Esophagus squamous epithelium (tissue), 5 donors: ENCODE results near the gene CIB4. TPM values are rescaled to one million over a fixed set of nuclear protein-coding genes. Genes with fewer than 3 reads are reported as not detected.

Experiments used
- DNase-seq: peaks from one replicate; lab custom pipeline; 2025; lab: John Stamatoyannopoulos, UW
- H3K27ac ChIP-seq, 4 donors: fragments of 200-600 bp; sonication (generic); one replicate each; pipeline ENCODE4 v1.5.1; 2016 to 2019; ENCODE audit warnings: mild to moderate bottlenecking in 1 of 4
- H3K27me3 ChIP-seq, 4 donors: fragments of 200-600 bp; sonication (generic); 1 replicate in 3 of 4; 2 replicates in 1 of 4; pipeline versions ENCODE4 v1.5.1 to v1.6.0; 2017 to 2021; ENCODE audit warnings: antibody characterized with exemption in 1 of 4
- H3K36me3 ChIP-seq, 3 donors: fragments of 200-600 bp; sonication (generic); one replicate each; pipeline ENCODE4 v1.5.1; 2016 to 2019
- H3K4me1 ChIP-seq, 3 donors: fragments of 200-600 bp; sonication (generic); one replicate each; pipeline ENCODE4 v1.5.1; 2017 to 2019
- H3K4me3 ChIP-seq, 4 donors: fragments of 200-600 bp; sonication (generic); 1 replicate in 3 of 4; 2 replicates in 1 of 4; pipeline ENCODE4 v1.5.1; 2016 to 2019; ENCODE audit warnings: mild to moderate bottlenecking in 2 of 4, moderate library complexity in 1 of 4
- H3K9me3 ChIP-seq, 3 donors: fragments of 200-600 bp; sonication (generic); one replicate each; pipeline ENCODE4 v1.5.1; 2016 to 2019
- CTCF ChIP-seq, 6 experiments: fragments of 450-650 bp in 4 of 6; fragments of 200-600 bp in 2 of 6; sonication (generic) in 2 of 6; IDR thresholded peaks; one replicate each; pipeline ENCODE4 v1.5.1; 2016 to 2019; ENCODE audit warnings: antibody characterized with exemption in 6 of 6, mild to moderate bottlenecking in 4 of 6, moderate library complexity in 4 of 6
- POLR2A ChIP-seq, 4 donors: fragments of 450-650 bp; IDR thresholded peaks; one replicate each; pipeline ENCODE4 v1.6.1; 2017; ENCODE audit warnings: antibody characterized with exemption in 4 of 4, mild to moderate bottlenecking in 4 of 4, moderate library complexity in 3 of 4
- WGBS, 2 donors: methylation state at CpG; one replicate each; pipeline ENCODE4 v1.1.5; 2018; 5-methylcytosine and 5-hydroxymethylcytosine counted together
- intact Hi-C: fragments of 100-400 bp; cut with DNase I; formaldehyde crosslinking; loops from one replicate; pipeline ENCODE4 v1.15.0; 2022
- total RNA-seq, 4 donors: library from RNA; depleted of rRNA; stranded (reverse); fragments of >200 nt; gene quantifications; one replicate each; pipeline ENCODE4 v1.1.0, GENCODE V29; 2016
- donor health status: DM: yes; HTN: yes; CAD: no.

Gene CIB4
- total RNA-seq, 4 donors from 2014 or later, result 0.57 TPM; not detected in 3

DNA sequence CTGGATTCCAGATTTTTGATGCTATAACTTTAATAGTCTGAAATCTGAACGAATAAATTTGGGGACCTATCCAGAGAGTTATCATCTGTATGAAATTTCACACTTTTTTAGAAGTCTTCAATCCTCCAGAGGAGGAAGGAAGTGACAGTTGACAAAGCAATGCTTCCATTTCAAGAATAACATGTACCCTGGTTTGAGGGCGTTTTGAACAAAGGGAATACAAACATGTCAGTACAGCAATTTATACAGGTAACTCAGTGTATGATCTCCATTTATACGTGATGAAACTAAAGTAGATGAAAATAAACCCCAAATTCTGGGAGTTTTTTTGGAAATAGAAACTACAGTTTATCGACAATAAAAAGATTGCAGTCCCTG is 42.2 kb downstream of the CIB4 start:
- no peak overlapping the region for H3K4me3 ChIP-seq
- no peak for DNase-seq
- no peak overlapping the region for H3K27ac ChIP-seq
- H3K4me1 ChIP-seq, result no peaks in the 10 kb centered on the region
- intact Hi-C loops, result no loop called here
- WGBS, 2 donors, result 23 to 31% methylated on average over 4 of the region's 4 CpGs
- no peak for TF ChIP-seq CTCF (IDR thresholded peaks at IDR 0.05)
- TF ChIP-seq POLR2A (IDR thresholded peaks at IDR 0.05), result no peak
- no peaks in the 10 kb centered on the region for H3K36me3 ChIP-seq
- peaks cover 0 to 39% (median 1%) of the 10 kb centered on the region in 4 donors for H3K27me3 ChIP-seq
- no peaks in the 10 kb centered on the region for H3K9me3 ChIP-seq

DNA sequence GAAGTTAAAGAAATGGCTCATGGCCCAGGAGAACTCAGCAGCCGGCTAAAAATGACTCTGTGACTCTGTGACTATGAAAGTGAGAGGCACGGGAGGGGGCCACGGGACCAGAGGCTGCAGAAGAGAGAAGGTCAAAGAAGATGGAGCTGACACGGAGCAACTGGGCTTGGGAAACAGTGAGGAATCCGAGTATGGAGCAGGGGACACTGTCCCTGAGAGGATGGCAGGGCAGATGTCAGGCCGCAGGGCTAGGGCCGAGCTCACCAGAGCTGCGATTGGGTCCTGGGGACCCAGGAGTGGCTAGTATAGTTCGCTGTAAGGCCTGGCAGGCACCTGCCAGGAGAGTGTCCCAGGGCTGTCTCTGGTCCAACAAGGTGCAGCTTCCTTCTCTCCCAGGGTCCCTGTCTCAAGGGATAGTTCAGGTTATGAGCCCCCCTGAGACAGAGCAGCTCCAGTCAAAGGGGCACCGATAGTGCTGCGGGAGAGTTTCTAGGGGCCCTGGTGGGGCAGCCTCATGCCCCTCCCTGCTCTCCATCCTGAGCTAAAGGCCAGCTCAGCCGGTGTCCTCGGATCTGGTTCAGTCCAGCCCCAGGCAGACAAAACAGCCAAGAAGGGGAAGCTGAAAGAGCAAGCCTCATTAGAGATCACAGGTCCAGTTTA is 42.7 kb downstream of the CIB4 start:
- WGBS, 2 donors, result 71 to 89% methylated on average over 8 to 11 of the region's 13 CpGs
- no peaks in the 10 kb centered on the region for H3K9me3 ChIP-seq
- no peak overlapping the region for H3K27ac ChIP-seq
- no peak for DNase-seq
- intact Hi-C loops, result no loop called here
- H3K27me3 ChIP-seq, result peaks cover 0 to 39% (median 1%) of the 10 kb centered on the region in 4 donors
- no peak for TF ChIP-seq CTCF (IDR thresholded peaks at IDR 0.05)
- no peak for TF ChIP-seq POLR2A (IDR thresholded peaks at IDR 0.05)
- no peak overlapping the region for H3K4me3 ChIP-seq
- H3K4me1 ChIP-seq, result no peaks in the 10 kb centered on the region
- H3K36me3 ChIP-seq, result no peaks in the 10 kb centered on the region

DNA sequence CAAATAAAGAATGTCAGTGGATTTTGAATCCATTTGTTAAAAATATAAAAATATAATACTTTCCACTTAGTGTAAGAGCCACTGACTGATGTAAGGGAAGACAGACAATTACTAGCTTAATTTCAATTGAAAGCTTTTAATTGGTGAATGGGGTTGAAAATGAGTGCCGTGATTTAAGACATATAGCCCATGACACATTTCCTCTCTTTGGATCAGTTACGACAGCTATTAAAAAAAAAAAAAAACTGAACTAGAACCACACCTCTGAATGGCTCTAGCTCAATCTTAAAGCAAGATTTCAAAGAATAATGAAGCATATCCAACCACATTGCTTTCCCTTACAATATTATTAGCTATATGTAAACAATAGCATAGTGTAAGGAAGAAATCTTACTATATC is 44.0 kb downstream of the CIB4 start:
- intact Hi-C loops, result no loop called here
- DNase-seq, result no peak
- H3K4me3 ChIP-seq, result no peak overlapping the region
- H3K4me1 ChIP-seq, result no peaks in the 10 kb centered on the region
- 16 to 22% methylated on average over 2 of the region's 2 CpGs for WGBS, 2 donors
- H3K27me3 ChIP-seq, result peaks cover 0 to 41% (median 1%) of the 10 kb centered on the region in 4 donors
- H3K36me3 ChIP-seq, result no peaks in the 10 kb centered on the region
- no peaks in the 10 kb centered on the region for H3K9me3 ChIP-seq
- TF ChIP-seq POLR2A (IDR thresholded peaks at IDR 0.05), result no peak
- no peak for TF ChIP-seq CTCF (IDR thresholded peaks at IDR 0.05)
- no peak overlapping the region for H3K27ac ChIP-seq

- intact Hi-C loops, result no loop called here
- Histone ChIP-seq H3K9me3 (no peaks in the 10 kb centered on the region), H3K27ac (no peak overlapping the region), H3K4me3 (no peak overlapping the region), H3K27me3 (peaks cover 0 to 60% (median 0%) of the 10 kb centered on the region in 4 donors), H3K4me1 (no peaks in the 10 kb centered on the region), H3K36me3 (no peaks in the 10 kb centered on the region)
- WGBS, 2 donors, result 82 to 95% methylated on average over 5 to 7 of the region's 7 CpGs
- no peak for DNase-seq
- TF ChIP-seq CTCF (IDR thresholded peaks at IDR 0.05) (no peak), POLR2A (IDR thresholded peaks at IDR 0.05) (no peak)
These were observed 46.0 kb downstream of the CIB4 start for GRCh38 chr2:26595146-26595545.

DNA sequence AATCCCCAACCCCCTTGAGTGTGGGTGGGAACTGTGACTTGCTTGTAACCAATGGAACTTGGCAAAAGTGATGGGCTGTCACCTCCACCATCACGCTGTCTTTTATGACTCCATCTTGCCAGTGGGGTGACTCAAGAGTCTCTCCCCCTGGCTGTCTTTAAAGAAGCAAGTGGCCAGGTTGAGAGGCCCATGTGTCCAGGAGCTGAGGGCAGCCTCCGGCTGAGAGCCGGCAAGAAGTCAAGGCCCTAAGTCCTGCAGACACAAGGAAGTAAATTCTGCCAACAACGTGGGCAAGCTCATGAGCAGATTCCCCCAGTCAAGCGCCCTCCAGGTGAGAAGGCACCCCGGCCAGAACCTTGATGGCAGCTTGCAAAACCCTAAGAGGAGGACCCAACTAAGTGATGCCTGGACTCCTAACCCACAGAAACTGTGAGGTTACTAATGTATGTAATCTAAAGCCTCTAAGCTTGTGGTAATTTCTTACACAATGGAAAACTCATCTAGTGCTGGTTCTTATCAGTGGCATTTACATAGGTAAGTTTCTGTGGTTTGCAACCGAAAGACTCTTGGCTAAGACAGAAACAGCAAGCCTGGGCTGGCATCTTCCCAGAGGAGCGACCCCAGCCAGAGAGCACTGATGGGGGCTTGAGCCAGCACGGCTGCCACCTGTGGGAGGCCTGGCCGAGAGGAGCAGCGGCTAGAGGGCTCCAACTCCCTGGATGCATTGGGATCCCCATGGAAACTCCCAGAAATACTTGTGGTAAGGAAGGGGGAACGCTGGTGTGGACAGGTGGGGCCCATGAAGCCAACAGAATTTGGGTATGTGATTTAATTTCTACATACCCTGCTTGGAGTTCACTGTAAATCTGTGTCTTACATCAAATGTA is 49.3 kb downstream of the CIB4 start:
- no peaks in the 10 kb centered on the region for H3K9me3 ChIP-seq
- no peaks in the 10 kb centered on the region for H3K36me3 ChIP-seq
- H3K4me3 ChIP-seq, result no peak overlapping the region
- peaks cover 0 to 64% (median 0%) of the 10 kb centered on the region in 4 donors for H3K27me3 ChIP-seq
- no peaks in the 10 kb centered on the region for H3K4me1 ChIP-seq
- DNase-seq, result no peak
- intact Hi-C loops, result no loop called here
- TF ChIP-seq POLR2A (IDR thresholded peaks at IDR 0.05) (no peak), CTCF (IDR thresholded peaks at IDR 0.05) (no peak)
- WGBS, 2 donors, result 68 to 74% methylated on average over 9 of the region's 12 CpGs
- H3K27ac ChIP-seq, result no peak overlapping the region
